Uterus (tissue), 4 donors: ENCODE measurements around the gene ATP13A2. TPM values are rescaled to one million over a fixed set of nuclear protein-coding genes. Genes with fewer than 3 reads are reported as not detected.
A peak's percentile ranks its signal among the peaks of the same experiment; 100 is the strongest.

Experiments used
- DNase-seq, 2 donors: peaks; one replicate each; pipeline ENCODE4 v3.0.0-alpha.2; 2019 to 2020
- H3K27ac ChIP-seq, 2 donors: fragments of 200-600 bp; sonication (generic); 1 replicate in 1 of 2; 2 replicates in 1 of 2; pipeline ENCODE4 v1.5.1; 2016 to 2018
- H3K27me3 ChIP-seq, 2 donors: fragments of 200-600 bp; sonication (generic); one replicate each; pipeline ENCODE4 v1.5.1; 2018 to 2019; ENCODE audit warnings: control low read depth in 1 of 2
- H3K36me3 ChIP-seq, 2 donors: fragments of 200-600 bp; sonication (generic); one replicate each; pipeline ENCODE4 v1.5.1; 2019; ENCODE audit warnings: control low read depth in 1 of 2
- H3K4me1 ChIP-seq, 2 donors: fragments of 200-600 bp; sonication (generic); one replicate each; pipeline ENCODE4 v1.5.1; 2018 to 2019; ENCODE audit warnings: control low read depth in 1 of 2
- H3K4me3 ChIP-seq, 2 donors: fragments of 200-600 bp; sonication (generic); 1 replicate in 1 of 2; 2 replicates in 1 of 2; pipeline ENCODE4 v1.5.1; 2018 to 2019; ENCODE audit warnings: mild to moderate bottlenecking in 1 of 2
- H3K9me3 ChIP-seq, 2 donors: fragments of 200-600 bp; sonication (generic); one replicate each; pipeline ENCODE4 v1.5.1; 2019; ENCODE audit warnings: control low read depth in 1 of 2
- CTCF ChIP-seq, 4 experiments: fragments of 200-600 bp in 2 of 4; fragments of 450-650 bp in 2 of 4; sonication (generic) in 2 of 4; IDR thresholded peaks; one replicate each; pipeline ENCODE4 v1.5.1; 2016 to 2019; ENCODE audit warnings: antibody characterized with exemption in 4 of 4, mild to moderate bottlenecking in 2 of 4, moderate library complexity in 1 of 4
- POLR2A ChIP-seq, 2 donors: fragments of 450-650 bp; IDR thresholded peaks; one replicate each; pipeline ENCODE4 v1.6.1; 2016; ENCODE audit warnings: antibody characterized with exemption in 2 of 2, mild to moderate bottlenecking in 1 of 2, moderate library complexity in 1 of 2
- intact Hi-C: fragments of 100-400 bp; cut with DNase I; formaldehyde crosslinking; loops from one replicate; pipeline ENCODE4 v1.15.1; 2023; ENCODE audit warnings: low total_unique reads
- total RNA-seq, 4 donors: library from RNA; depleted of rRNA in 3 of 4; stranded (reverse); fragments of >200 nt in 3 of 4; gene quantifications; one replicate each; pipeline versions ENCODE4 v1.1.0 to v1.2.4, GENCODE V29; 2014 to 2023
- donor health status: DM: yes; HTN: yes; CAD: no.

ATP13A2 gene
- total RNA-seq, 4 donors from 2014 or later, result 8.5 to 31.4 (median 19.7) TPM

DNA sequence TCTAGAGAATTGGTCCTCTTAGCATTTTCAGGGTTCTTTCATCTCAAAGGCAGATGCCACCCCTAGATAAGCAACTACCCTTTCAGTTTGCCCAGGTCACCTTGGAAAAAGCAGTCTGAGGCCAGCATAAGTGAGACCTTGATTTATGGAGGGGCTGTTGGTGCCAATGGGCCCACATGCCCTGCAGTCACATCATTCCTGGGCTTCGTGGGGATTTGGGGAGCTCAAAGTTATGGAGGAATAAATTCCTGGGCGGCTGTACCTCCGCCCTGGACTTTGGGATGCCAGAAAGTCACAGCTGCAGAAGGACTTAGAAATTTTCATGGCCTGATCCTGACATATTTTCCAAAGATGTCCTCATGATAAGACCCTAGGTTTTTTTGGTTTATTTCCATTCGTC, 44.8 kb upstream of the ATP13A2 start:
- H3K27ac ChIP-seq, result no peak overlapping the region
- intact Hi-C loops, result no loop called here
- H3K36me3 ChIP-seq, result no peaks in the 10 kb centered on the region
- H3K4me1 ChIP-seq, result peaks cover 0 to 7% of the 10 kb centered on the region in 2 donors
- no peak for DNase-seq
- H3K4me3 ChIP-seq, result no peak overlapping the region
- no peaks in the 10 kb centered on the region for H3K27me3 ChIP-seq
- TF ChIP-seq CTCF (IDR thresholded peaks at IDR 0.05), result no peak
- no peaks in the 10 kb centered on the region for H3K9me3 ChIP-seq

DNA sequence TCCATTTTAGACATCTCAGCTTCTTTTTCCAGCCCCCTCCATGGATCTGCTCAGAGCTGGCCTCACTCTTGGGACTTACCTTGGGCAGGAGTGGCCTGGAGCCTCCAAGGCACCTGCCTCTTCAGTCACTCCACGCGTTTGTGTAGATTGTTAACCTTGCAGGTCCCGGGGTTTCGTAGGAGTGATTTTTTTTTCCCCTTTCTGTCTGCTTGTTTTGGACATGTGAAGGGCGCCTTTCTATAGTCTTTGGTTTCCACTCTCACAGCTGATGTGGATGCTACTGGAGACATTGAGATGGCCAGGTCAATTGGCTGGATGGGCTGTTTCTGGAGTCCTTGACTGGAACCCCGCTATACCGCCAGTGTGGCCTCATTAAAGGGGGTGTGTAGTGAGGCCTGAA, 44.1 kb upstream of the ATP13A2 start:
- intact Hi-C loops, result no loop called here
- H3K27ac ChIP-seq, result no peak overlapping the region
- H3K9me3 ChIP-seq, result no peaks in the 10 kb centered on the region
- no peaks in the 10 kb centered on the region for H3K36me3 ChIP-seq
- DNase-seq, result no peak
- no peak for TF ChIP-seq POLR2A (IDR thresholded peaks at IDR 0.05)
- no peak for TF ChIP-seq CTCF (IDR thresholded peaks at IDR 0.05)
- no peak overlapping the region for H3K4me3 ChIP-seq
- peaks cover 0 to 7% of the 10 kb centered on the region in 2 donors for H3K4me1 ChIP-seq
- H3K27me3 ChIP-seq, result no peaks in the 10 kb centered on the region

GRCh38 chr1:17053685-17054410, 42.1 kb upstream of the ATP13A2 start, which contains the start of gene SDHB:
Gene SDHB (minus strand): TSS chr1:17054032. CDS start chr1:17054019, 13 bp downstream.
- TF ChIP-seq CTCF (IDR thresholded peaks at IDR 0.05) (peak in 1 of 4 experiments; percentile 23), POLR2A (IDR thresholded peaks at IDR 0.05) (peak; percentile 94)
- H3K27me3 ChIP-seq, result no peaks in the 10 kb centered on the region
- intact Hi-C loops, result no loop called here

GRCh38 chr1:17053086-17053684, 41.5 kb upstream of the ATP13A2 start:
- Histone ChIP-seq H3K9me3 (no peaks in the 10 kb centered on the region), H3K27ac (peak overlapping the region; percentile 81 to 92), H3K4me1 (peaks cover 0 to 7% of the 10 kb centered on the region in 2 donors), H3K27me3 (no peaks in the 10 kb centered on the region), H3K4me3 (peak overlapping the region; percentile 78 to 89), H3K36me3 (no peaks in the 10 kb centered on the region)
- TF ChIP-seq POLR2A (IDR thresholded peaks at IDR 0.05), result no peak
- intact Hi-C loops, result no loop called here
- no peak for DNase-seq

More at GRCh38 chr1:17053685-17054410, 42.1 kb upstream of the ATP13A2 start, which contains the start of gene SDHB:
- peak within 1 kb of the TSS; percentile 78 to 89 for H3K4me3 ChIP-seq
- H3K4me1 ChIP-seq, result peaks cover 0 to 7% of the 10 kb centered on the region in 2 donors
- H3K27ac ChIP-seq, result peak within 1 kb of the TSS; percentile 81 to 92
- H3K9me3 ChIP-seq, result no peaks in the 10 kb centered on the region
- no peaks in the 10 kb centered on the region for H3K36me3 ChIP-seq
- peak; percentile 98 to 100 for DNase-seq

DNA sequence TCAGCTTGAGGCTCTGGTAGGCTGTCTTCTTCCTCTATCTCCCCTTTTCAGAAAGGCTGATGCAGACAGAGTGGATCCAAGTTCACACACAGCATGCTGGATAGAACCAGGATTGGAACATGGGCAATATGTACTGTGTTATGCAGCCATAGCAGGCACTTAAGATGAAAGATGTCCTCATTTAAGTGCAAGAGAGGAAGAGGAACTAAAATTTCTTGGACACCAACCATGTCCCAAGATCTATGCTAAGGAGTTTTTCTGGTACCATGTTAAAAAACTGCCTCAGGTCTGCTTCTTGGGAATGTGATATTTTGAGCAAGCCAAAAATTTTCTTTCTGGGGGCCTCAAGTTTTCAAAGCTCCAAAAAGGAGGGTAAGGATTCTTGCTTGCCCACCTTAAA, 40.9 kb upstream of the ATP13A2 start:
- DNase-seq, result no peak
- peak overlapping the region in 1 of 2 donors; percentile 89 for H3K4me3 ChIP-seq
- H3K27me3 ChIP-seq, result no peaks in the 10 kb centered on the region
- intact Hi-C loops, result no loop called here
- no peaks in the 10 kb centered on the region for H3K36me3 ChIP-seq
- H3K27ac ChIP-seq, result peak overlapping the region in 1 of 2 donors; percentile 81
- peaks cover 0 to 7% of the 10 kb centered on the region in 2 donors for H3K4me1 ChIP-seq
- no peak for TF ChIP-seq CTCF (IDR thresholded peaks at IDR 0.05)
- H3K9me3 ChIP-seq, result no peaks in the 10 kb centered on the region
